Activated CD4-positive, alpha-beta memory T cell treated with anti-CD3 and anti-CD28 coated beads for 36 hours (primary cell): Measurements from ENCODE around the gene DDX10. TPM values are rescaled to one million over a fixed set of nuclear protein-coding genes. Genes with fewer than 3 reads are reported as not detected.
"Not testable (repeated sequence)": the region's sequence is repeated elsewhere in the genome, so short reads cannot be mapped to it uniquely, and the experiment has no call there.

Experiments
- CTCF ChIA-PET: fragments of 350-600 bp; sonication (Branson Sonifier 250); formaldehyde crosslinking; loops from one replicate; lab custom pipeline; 2021; ENCODE audit warnings: antibody characterized with exemption, inconsistent platforms; lab: Charles Lee
- POLR2A ChIA-PET: fragments of 350-600 bp; sonication (Branson Sonifier 250); formaldehyde crosslinking; loops from one replicate; lab custom pipeline; 2021; ENCODE audit warnings: antibody characterized with exemption; lab: Charles Lee
- DNase-seq: peaks from one replicate; pipeline ENCODE4 v3.0.0-alpha.2; 2020
- H3K27ac Mint-ChIP-seq: one replicate; pipeline ENCODE4 v1.8.0; 2021; ENCODE audit warnings: mixed read lengths
- H3K27me3 Mint-ChIP-seq: one replicate; pipeline ENCODE4 v1.8.0; 2021; ENCODE audit warnings: mixed read lengths
- H3K36me3 Mint-ChIP-seq: one replicate; pipeline ENCODE4 v1.8.0; 2021; ENCODE audit warnings: mixed read lengths
- H3K4me1 Mint-ChIP-seq: one replicate; pipeline ENCODE4 v1.8.0; 2021; ENCODE audit warnings: low read depth, mixed read lengths
- H3K4me3 Mint-ChIP-seq: one replicate; pipeline ENCODE4 v1.8.0; 2021; ENCODE audit warnings: mild to moderate bottlenecking, mixed read lengths
- H3K9me3 Mint-ChIP-seq: one replicate; pipeline ENCODE4 v1.8.0; 2021; ENCODE audit warnings: mixed read lengths
- intact Hi-C: fragments of 100-400 bp; cut with micrococcal nuclease; formaldehyde crosslinking; loops from one replicate; pipeline ENCODE4 v1.15.1; 2023
- total RNA-seq, 2 experiments: library from RNA; stranded (reverse); gene quantifications; one replicate each; pipeline ENCODE4 v1.2.3, GENCODE V29; 2021

DDX10 gene
- total RNA-seq, 2 experiments from 2014 or later, result 34.8 to 37.7 TPM

DNA sequence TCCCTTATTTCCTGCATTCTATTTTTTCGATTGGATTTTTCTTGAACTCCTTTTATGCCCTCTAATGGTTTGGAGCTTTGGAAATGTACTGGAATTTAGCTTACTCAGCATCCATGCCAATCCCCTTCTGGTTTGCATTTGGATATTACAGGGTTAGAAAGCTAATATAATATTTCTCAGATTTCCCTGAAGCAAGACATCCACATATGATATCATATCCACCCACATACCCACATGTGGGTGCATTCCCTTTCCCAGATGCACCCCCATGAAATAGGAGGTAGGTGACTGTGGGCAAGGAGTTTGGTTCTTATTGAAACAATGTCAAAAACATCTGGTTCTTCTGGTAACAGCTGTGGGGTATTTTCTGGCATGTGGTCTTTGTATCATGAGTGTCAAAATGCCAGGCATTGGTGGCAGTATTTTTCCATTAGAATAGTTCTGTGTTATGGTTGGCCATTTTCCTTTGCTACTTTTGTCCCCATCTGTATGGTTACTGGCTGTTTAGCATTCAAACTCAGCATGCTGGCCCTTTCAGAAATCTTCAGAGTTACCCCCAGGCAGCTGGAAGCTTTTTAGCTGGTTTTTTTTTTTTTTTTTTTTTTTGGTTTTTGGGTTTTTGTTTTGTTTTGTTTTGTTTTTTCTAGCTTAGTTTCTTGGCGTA is 32.7 kb upstream of the DDX10 start:
- Mint-ChIP-seq H3K4me1 (peaks cover 2% of the 10 kb centered on the region), H3K9me3 (no peaks in the 10 kb centered on the region), H3K27ac (no peak overlapping the region), H3K4me3 (no peak overlapping the region), H3K27me3 (peaks cover 7% of the 10 kb centered on the region), H3K36me3 (no peaks in the 10 kb centered on the region)
- intact Hi-C loops, result no loop called here
- ChIA-PET POLR2A (interaction anchor here (0.6 kb wide), 1 partner anchor 105 kb away, joined by 5 read pairs; no protein-coding TSS in a partner anchor), CTCF (interaction anchor here (1.0 kb wide), 1 partner anchor 14 kb away, joined by 3 read pairs; no protein-coding TSS in a partner anchor)
- no peak for DNase-seq

DNA sequence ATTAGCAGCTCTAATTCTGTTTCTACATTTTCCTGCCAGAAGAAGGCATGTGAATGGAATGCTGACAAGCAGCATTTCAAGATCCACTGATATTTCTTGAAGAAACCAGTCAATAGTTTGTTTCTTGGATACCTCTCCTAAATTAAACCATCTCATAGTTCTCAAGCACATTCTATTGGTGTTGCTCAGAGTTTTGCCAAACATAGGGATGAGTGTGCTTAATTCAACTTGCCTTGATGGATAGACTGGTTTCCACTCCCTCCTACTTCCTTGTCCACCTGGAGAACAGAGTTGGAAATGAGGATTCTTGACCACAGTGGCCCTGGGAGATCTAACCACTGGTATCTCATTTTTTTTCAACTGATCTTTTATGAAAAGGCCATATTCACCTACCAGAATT is 29.8 kb upstream of the DDX10 start:
- ChIA-PET CTCF (interaction anchor here (0.6 to 1.1 kb wide), 2 partner anchors 23 to 517 kb away, joined by 3 read pairs; no protein-coding TSS in a partner anchor), POLR2A (no interaction called here)
- no peaks in the 10 kb centered on the region for H3K36me3 Mint-ChIP-seq
- DNase-seq, result no peak
- no peak overlapping the region for H3K4me3 Mint-ChIP-seq
- H3K4me1 Mint-ChIP-seq, result peaks cover 2% of the 10 kb centered on the region
- H3K27me3 Mint-ChIP-seq, result peaks cover 4% of the 10 kb centered on the region
- H3K27ac Mint-ChIP-seq, result no peak overlapping the region
- intact Hi-C loops, result no loop called here
- no peaks in the 10 kb centered on the region for H3K9me3 Mint-ChIP-seq

DNA sequence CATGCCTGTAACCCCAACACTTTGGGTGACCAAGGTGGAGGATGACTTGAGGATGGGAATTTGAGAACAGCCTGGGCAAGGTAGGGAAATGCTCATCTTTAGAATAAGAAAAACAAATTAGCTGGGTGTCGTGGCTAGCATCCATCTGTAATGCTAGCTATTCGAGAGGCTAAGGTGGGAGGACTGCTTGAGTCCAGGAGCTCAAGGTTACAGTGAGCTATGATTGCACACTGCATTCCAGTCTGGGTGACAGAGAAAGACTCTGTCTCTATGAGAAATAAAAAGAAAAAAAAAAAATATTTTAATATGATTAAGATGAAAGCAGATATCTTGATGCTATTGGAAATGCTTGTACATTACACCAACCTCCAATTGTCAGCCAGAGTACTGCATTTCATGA is 28.6 kb upstream of the DDX10 start:
- ChIA-PET CTCF (no interaction called here), POLR2A (no interaction called here)
- no peaks in the 10 kb centered on the region for H3K9me3 Mint-ChIP-seq

DNA sequence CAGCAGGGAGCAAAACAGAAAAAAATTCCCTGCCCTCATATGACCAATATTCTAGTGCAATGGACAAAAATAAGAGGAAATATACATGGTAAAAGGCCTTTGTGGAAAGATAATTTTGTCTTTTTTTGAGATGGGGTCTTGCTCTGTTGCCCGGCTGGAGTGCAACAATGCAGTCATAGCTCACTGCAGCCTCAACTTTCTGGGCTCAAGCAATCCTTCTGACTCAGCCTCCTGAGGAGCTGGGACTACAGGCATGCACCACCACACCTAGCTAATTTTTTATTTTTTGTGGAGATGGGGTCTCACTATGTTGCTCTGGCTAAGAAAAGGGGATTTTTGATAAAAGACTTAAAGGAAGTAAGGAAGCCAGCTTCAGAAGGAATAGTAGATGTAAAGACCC is 25.7 kb upstream of the DDX10 start:
- Mint-ChIP-seq H3K4me3 (no peak overlapping the region), H3K4me1 (no peaks in the 10 kb centered on the region), H3K9me3 (no peaks in the 10 kb centered on the region), H3K27me3 (peaks cover 1% of the 10 kb centered on the region), H3K36me3 (no peaks in the 10 kb centered on the region), H3K27ac (no peak overlapping the region)
- DNase-seq, result no peak
- ChIA-PET CTCF (no interaction called here), POLR2A (no interaction called here)
- intact Hi-C loops, result no loop called here

More for the DNA sequence above, 28.6 kb upstream of the DDX10 start:
- H3K27me3 Mint-ChIP-seq, result peaks cover 4% of the 10 kb centered on the region
- peaks cover 2% of the 10 kb centered on the region for H3K4me1 Mint-ChIP-seq
- intact Hi-C loops, result no loop called here
- no peaks in the 10 kb centered on the region for H3K36me3 Mint-ChIP-seq
- no peak overlapping the region for H3K27ac Mint-ChIP-seq
- DNase-seq, result no peak
- no peak overlapping the region for H3K4me3 Mint-ChIP-seq

DNA sequence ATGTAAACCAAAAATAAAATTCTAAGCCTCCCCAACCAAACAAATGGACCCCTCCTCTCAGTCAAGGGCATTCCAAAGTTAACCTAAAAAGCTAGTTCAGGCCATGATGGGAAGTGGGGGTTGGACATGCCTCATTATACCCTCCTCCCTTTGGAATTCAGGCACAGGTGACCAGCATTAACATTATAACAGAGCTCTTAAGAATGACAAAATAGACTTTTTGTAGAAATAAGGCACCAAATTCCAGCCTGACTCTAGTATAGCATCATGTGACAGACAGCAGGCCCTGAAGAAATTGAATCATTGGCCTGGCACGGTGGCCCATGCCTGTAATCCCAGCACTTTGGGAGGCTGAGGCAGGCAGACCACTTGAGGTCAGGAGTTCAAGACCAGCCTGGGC is 23.1 kb upstream of the DDX10 start:
- H3K27ac Mint-ChIP-seq, H3K9me3 Mint-ChIP-seq, H3K4me3 Mint-ChIP-seq, H3K36me3 Mint-ChIP-seq, H3K27me3 Mint-ChIP-seq, H3K4me1 Mint-ChIP-seq, DNase-seq, POLR2A ChIA-PET: not testable (repeated sequence)
- intact Hi-C loops, result loop anchor here (10.0 kb wide), 1 partner anchor 297 kb away; no protein-coding TSS in a partner anchor
- CTCF ChIA-PET, result interaction anchor here (0.6 kb wide), 1 partner anchor 51 kb away, joined by 3 read pairs; no protein-coding TSS in a partner anchor

DNA sequence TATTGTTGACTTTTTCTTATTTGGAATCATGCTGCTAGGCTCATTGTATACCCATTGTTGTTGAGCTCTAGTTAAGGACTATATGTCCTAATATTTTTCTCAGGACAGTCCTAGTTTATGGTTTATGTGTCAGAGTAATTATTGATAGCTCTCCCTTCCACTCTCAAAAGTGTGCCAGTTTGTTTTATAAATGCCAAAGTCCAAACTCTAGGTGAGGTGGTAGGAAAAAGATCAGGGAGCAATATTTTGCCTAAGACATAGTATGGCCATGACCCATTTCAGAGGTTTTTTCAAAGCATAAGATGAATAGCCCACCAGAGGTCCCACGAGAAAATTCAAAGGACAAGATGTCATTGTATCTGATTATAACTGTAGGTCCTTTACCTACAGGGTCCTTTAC is 20.9 kb upstream of the DDX10 start:
- H3K4me3 Mint-ChIP-seq, result no peak overlapping the region
- intact Hi-C loops, result loop anchor here (10.0 kb wide), 1 partner anchor 299 kb away; no protein-coding TSS in a partner anchor
- no peaks in the 10 kb centered on the region for H3K4me1 Mint-ChIP-seq
- H3K9me3 Mint-ChIP-seq, result no peaks in the 10 kb centered on the region
- H3K27me3 Mint-ChIP-seq, result no peaks in the 10 kb centered on the region
- CTCF ChIA-PET, result no interaction called here
- H3K36me3 Mint-ChIP-seq, result no peaks in the 10 kb centered on the region
- POLR2A ChIA-PET, result no interaction called here
- DNase-seq, result no peak
- no peak overlapping the region for H3K27ac Mint-ChIP-seq

DNA sequence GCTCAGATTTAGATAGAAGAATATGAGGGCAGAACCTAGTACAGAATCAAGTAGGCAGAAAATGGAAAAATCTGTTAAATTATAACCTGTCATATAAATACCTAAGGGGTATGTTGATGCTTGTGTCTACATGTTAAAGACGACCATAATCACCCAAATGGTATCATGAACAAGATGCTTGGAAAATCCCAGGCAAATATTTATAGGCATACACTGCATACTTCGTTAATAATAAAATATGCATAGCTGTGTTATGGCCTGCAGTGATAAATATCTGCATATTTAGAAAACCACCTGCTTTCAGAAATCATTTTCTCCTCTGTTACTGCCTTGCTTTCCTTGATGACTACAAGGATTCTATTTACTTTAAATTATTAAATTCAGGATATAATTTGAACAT is 18.9 kb upstream of the DDX10 start:
- CTCF ChIA-PET, result interaction anchor here (0.8 to 5.4 kb wide), 7 partner anchors 7 to 729 kb away, joined by 3 to 36 read pairs (median 3); partner anchors contain the start of genes CUL5 and DDX10
- Mint-ChIP-seq H3K27me3 (no peaks in the 10 kb centered on the region), H3K9me3 (no peaks in the 10 kb centered on the region), H3K36me3 (no peaks in the 10 kb centered on the region), H3K4me1 (no peaks in the 10 kb centered on the region), H3K4me3 (no peak overlapping the region), H3K27ac (no peak overlapping the region)
- POLR2A ChIA-PET, result no interaction called here
- intact Hi-C loops, result loop anchor here (5.0 to 10.0 kb wide), 4 partner anchors 179 to 729 kb away; partner anchors contain the start of genes C11orf65 and CUL5
- DNase-seq, result no peak

DNA sequence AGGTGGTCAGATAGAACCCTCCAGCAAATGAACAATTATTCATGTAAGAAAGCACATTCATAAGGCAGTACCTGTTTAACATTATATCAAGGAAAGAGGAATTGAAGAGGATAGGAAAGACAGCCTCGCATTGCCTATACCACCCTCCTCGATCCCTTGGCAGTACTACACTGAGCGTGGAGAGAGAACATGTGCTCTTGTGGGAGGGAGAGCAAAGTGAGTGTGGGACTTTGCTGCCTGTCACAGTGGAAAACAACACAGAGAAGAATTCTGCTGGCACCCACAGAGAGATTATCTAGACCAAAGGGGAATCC is 17.5 kb upstream of the DDX10 start:
- H3K9me3 Mint-ChIP-seq, result no peaks in the 10 kb centered on the region
- DNase-seq, result no peak
- H3K27ac Mint-ChIP-seq, result no peak overlapping the region
- H3K4me1 Mint-ChIP-seq, result no peaks in the 10 kb centered on the region
- no peaks in the 10 kb centered on the region for H3K36me3 Mint-ChIP-seq
- ChIA-PET CTCF (interaction anchor here (0.8 to 5.4 kb wide), 7 partner anchors 9 to 648 kb away, joined by 3 to 36 read pairs (median 5); partner anchors contain the start of gene CUL5), POLR2A (no interaction called here)
- no peak overlapping the region for H3K4me3 Mint-ChIP-seq
- intact Hi-C loops, result loop anchor here (5.0 to 10.0 kb wide), 4 partner anchors 180 to 730 kb away; partner anchors contain the start of genes C11orf65 and CUL5
- H3K27me3 Mint-ChIP-seq, result no peaks in the 10 kb centered on the region

DNA sequence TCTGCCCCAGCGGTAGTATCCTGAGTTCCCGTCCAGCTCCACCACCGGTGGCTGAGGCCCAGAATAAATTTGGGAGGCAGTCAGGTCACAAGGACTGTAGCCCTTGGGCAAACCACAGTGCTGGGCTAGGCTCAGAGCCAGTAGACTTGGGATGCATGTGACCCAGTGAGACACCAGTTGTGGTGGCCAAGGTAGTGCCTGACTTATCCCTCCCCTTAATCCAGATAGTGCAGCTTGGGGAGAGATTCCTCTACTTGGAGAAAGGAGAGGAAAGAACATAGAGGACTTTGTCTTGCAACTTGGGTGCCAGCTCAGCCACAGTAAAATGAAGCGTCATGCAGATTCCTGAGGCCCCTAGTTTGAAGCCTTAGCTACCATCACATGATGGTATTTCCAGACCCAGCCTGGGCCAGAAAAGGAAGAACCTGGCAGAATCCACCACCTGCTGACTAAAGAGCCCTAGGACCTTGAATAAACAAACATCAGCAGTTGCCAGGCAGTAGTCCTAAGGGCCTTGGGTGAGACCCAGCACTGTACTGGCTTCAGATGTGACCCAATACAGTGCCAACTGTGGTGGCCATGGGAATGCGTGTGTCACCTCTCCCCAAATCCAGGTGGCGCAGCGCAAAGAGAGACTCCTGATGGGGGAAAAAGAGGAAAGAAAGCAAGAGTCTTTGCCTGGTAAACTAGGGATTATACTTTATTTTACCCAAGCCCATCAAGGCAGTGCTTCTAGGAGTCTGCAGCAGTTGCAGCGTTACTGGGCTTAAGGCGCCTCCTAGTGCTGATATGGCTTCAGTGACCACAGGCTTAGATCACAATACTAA is 17.0 kb upstream of the DDX10 start:
- POLR2A ChIA-PET, result no interaction called here
- no peaks in the 10 kb centered on the region for H3K36me3 Mint-ChIP-seq
- CTCF ChIA-PET, result interaction anchor here (0.8 to 5.4 kb wide), 11 partner anchors 10 to 648 kb away, joined by 3 to 36 read pairs (median 4); partner anchors contain the start of gene DDX10
- no peaks in the 10 kb centered on the region for H3K27me3 Mint-ChIP-seq
- intact Hi-C loops, result loop anchor here (1.0 to 10.0 kb wide), 9 partner anchors 181 to 731 kb away; partner anchors contain the start of genes ACAT1, ATM, C11orf65 and CUL5
- H3K9me3 Mint-ChIP-seq, result no peaks in the 10 kb centered on the region
- no peaks in the 10 kb centered on the region for H3K4me1 Mint-ChIP-seq
- no peak overlapping the region for H3K4me3 Mint-ChIP-seq
- DNase-seq, result peak; percentile 76
- H3K27ac Mint-ChIP-seq, result no peak overlapping the region

DNA sequence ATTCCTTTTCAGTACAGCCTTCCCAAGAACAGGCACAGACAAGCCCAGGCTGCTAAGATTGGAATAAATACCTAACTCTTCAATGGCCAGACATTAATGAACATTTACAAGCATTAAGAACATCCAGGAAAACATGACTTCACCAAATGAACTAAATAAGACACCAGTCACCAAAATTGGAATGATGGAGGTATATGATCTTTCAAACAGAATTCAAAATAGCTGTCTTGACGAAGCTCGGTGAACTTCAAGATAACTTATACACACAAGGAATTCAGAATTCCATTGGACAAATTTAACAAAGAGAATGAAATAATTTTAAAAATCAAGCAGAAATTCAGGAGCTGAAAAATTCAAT is 16.4 kb upstream of the DDX10 start:
- no peak overlapping the region for H3K27ac Mint-ChIP-seq
- no peaks in the 10 kb centered on the region for H3K9me3 Mint-ChIP-seq
- ChIA-PET POLR2A (no interaction called here), CTCF (interaction anchor here (0.6 to 5.4 kb wide), 16 partner anchors 9 to 1631 kb away, joined by 3 to 36 read pairs (median 3); partner anchors contain the start of genes CUL5 and DDX10)
- H3K36me3 Mint-ChIP-seq, result no peaks in the 10 kb centered on the region
- DNase-seq, result no peak
- H3K4me3 Mint-ChIP-seq, result no peak overlapping the region
- H3K4me1 Mint-ChIP-seq, result no peaks in the 10 kb centered on the region
- intact Hi-C loops, result loop anchor here (1.0 to 10.0 kb wide), 9 partner anchors 181 to 731 kb away; partner anchors contain the start of genes ACAT1, ATM, C11orf65 and CUL5
- H3K27me3 Mint-ChIP-seq, result no peaks in the 10 kb centered on the region

DNA sequence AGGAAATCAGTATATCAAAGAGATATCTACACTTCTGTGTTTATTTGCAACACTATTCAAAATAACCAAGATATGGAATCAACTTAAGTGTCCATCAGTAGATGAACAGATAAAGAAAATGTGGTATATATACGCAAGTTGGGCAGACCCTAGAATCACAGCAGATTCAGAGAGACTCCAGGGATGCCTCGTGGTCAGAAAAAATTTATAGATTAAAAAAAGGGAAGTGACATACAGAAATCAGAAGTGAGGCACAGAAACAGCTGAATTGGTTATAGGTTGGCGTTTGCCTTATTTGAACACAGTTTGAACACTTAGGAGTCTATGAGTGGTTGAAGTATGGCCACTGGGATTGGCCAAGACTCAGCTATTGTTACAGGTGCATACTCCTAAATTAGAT is 10.8 kb upstream of the DDX10 start:
- H3K27ac Mint-ChIP-seq, result not testable (repeated sequence)

More for the DNA sequence above, 10.8 kb upstream of the DDX10 start:
- H3K4me1 Mint-ChIP-seq, H3K27me3 Mint-ChIP-seq, DNase-seq, H3K9me3 Mint-ChIP-seq, intact Hi-C loops, POLR2A ChIA-PET, H3K36me3 Mint-ChIP-seq, H3K4me3 Mint-ChIP-seq: not testable (repeated sequence)
- CTCF ChIA-PET, result interaction anchor here (0.8 to 1.2 kb wide), 2 partner anchors 10 to 646 kb away, joined by 3 to 4 read pairs; partner anchors contain the start of gene DDX10
